IMR-90 (cell line): Measurements from ENCODE around the gene SRP14.

Experiments
- BHLHE40 ChIP-seq: fragments of 150-350 bp; IDR thresholded peaks from 2 replicates; pipeline ENCODE4 v1.6.1; 2016; ENCODE audit warnings: mild to moderate bottlenecking, low read depth, low read length
- CEBPB ChIP-seq: IDR thresholded peaks from 2 replicates; pipeline ENCODE4 v1.6.1; 2012; ENCODE audit warnings: low read depth, low read length, improper control_type of control experiment
- CHD1 ChIP-seq: IDR thresholded peaks from 2 replicates; pipeline ENCODE4 v1.6.1; 2012; ENCODE audit warnings: low read depth, low read length, improper control_type of control experiment
- MAFK ChIP-seq: IDR thresholded peaks from 2 replicates; pipeline ENCODE4 v1.6.1; 2012; ENCODE audit warnings: low read depth, low read length, improper control_type of control experiment
- MAZ ChIP-seq: IDR thresholded peaks from 2 replicates; pipeline ENCODE4 v1.6.1; 2012; ENCODE audit warnings: low read depth, mild to moderate bottlenecking, low read length, improper control_type of control experiment, moderate library complexity, borderline replicate concordance
- MXI1 ChIP-seq: IDR thresholded peaks from 2 replicates; pipeline ENCODE4 v1.6.1; 2012; ENCODE audit warnings: low read depth, mild to moderate bottlenecking, low read length, moderate library complexity, borderline replicate concordance
- NFE2L2 ChIP-seq: fragments of 150-350 bp; IDR thresholded peaks from 2 replicates; pipeline ENCODE4 v1.6.1; 2016; ENCODE audit warnings: low read depth, mild to moderate bottlenecking, low read length
- POLR2A ChIP-seq: IDR thresholded peaks from 2 replicates; pipeline ENCODE4 v1.6.1; 2012; ENCODE audit warnings: mild to moderate bottlenecking, low read depth, low read length
- RCOR1 ChIP-seq: IDR thresholded peaks from 2 replicates; pipeline ENCODE4 v1.6.1; 2012; ENCODE audit warnings: mild to moderate bottlenecking, low read length, improper control_type of control experiment; ENCODE audit not compliant: insufficient replicate concordance
- RFX5 ChIP-seq: IDR thresholded peaks from 2 replicates; pipeline ENCODE4 v1.8.0; 2012; ENCODE audit warnings: low read depth, mild to moderate bottlenecking, low read length, moderate library complexity
- SMC3 ChIP-seq: fragments of 150-350 bp; IDR thresholded peaks from 2 replicates; pipeline ENCODE4 v1.6.1; 2016; ENCODE audit warnings: low read depth, mild to moderate bottlenecking, antibody characterized with exemption, low read length, moderate library complexity
- TF ChIP-seq, protein P1 (sequence below): conservative IDR thresholded peaks from 2 replicates; pipeline ENCODE4 v1.5.1; 2012; ENCODE audit warnings: mild to moderate bottlenecking, low read depth, low read length, improper control_type of control experiment
- TF ChIP-seq, protein P2 (sequence below): fragments of 150-350 bp; IDR thresholded peaks from 2 replicates; pipeline ENCODE4 v1.6.1; 2017; ENCODE audit warnings: mild to moderate bottlenecking, antibody characterized with exemption, low read length, low read depth
- TF ChIP-seq, protein P3 (sequence below): fragments of 150-350 bp; IDR thresholded peaks from 2 replicates; pipeline ENCODE4 v1.6.1; 2016; ENCODE audit warnings: low read depth, mild to moderate bottlenecking, low read length, moderate library complexity, borderline replicate concordance

DNA sequence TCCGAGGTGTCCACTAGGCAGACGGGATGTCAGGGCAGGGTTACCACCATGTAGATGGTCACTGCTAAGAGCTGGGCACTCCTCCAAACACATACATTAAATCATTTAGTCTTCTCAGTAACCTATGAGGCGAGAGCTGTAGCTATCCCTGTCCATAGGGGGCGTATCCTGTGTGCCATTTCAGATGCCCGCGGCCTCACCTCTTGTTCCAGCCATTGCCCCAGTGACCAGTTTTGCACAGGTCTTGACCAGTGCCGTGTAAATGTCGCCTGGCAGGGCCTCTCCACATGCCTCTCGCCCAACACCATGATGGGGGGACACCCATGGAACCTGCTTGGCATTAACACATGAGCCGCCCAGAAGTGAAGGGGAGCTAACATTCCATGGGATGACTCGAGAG lies 20.8 kb upstream of the SRP14 start:
- TF ChIP-seq POLR2A (no peak), RFX5 (no peak), MAFK (no peak), MXI1 (no peak), RCOR1 (no peak), BHLHE40 (no peak), CEBPB (no peak), SMC3 (no peak), CHD1 (no peak), MAZ (no peak), NFE2L2 (no peak)
- TF ChIP-seq, protein P1, sequence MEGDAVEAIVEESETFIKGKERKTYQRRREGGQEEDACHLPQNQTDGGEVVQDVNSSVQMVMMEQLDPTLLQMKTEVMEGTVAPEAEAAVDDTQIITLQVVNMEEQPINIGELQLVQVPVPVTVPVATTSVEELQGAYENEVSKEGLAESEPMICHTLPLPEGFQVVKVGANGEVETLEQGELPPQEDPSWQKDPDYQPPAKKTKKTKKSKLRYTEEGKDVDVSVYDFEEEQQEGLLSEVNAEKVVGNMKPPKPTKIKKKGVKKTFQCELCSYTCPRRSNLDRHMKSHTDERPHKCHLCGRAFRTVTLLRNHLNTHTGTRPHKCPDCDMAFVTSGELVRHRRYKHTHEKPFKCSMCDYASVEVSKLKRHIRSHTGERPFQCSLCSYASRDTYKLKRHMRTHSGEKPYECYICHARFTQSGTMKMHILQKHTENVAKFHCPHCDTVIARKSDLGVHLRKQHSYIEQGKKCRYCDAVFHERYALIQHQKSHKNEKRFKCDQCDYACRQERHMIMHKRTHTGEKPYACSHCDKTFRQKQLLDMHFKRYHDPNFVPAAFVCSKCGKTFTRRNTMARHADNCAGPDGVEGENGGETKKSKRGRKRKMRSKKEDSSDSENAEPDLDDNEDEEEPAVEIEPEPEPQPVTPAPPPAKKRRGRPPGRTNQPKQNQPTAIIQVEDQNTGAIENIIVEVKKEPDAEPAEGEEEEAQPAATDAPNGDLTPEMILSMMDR: no peak
- TF ChIP-seq, protein P2, sequence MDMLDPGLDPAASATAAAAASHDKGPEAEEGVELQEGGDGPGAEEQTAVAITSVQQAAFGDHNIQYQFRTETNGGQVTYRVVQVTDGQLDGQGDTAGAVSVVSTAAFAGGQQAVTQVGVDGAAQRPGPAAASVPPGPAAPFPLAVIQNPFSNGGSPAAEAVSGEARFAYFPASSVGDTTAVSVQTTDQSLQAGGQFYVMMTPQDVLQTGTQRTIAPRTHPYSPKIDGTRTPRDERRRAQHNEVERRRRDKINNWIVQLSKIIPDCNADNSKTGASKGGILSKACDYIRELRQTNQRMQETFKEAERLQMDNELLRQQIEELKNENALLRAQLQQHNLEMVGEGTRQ: no peak
- TF ChIP-seq, protein P3, sequence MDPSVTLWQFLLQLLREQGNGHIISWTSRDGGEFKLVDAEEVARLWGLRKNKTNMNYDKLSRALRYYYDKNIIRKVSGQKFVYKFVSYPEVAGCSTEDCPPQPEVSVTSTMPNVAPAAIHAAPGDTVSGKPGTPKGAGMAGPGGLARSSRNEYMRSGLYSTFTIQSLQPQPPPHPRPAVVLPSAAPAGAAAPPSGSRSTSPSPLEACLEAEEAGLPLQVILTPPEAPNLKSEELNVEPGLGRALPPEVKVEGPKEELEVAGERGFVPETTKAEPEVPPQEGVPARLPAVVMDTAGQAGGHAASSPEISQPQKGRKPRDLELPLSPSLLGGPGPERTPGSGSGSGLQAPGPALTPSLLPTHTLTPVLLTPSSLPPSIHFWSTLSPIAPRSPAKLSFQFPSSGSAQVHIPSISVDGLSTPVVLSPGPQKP: no peak
